GM19351 (cell line): ENCODE measurements around the gene PPP3CA.

Source experiments
- ATAC-seq: cut with Tn5 transposase; IDR thresholded peaks from one replicate; pipeline ENCODE4 v1.9.1; 2021; ENCODE audit warnings: mild to moderate bottlenecking, moderate library complexity; ENCODE audit not compliant: unreplicated experiment

The PPP3CA gene

GRCh38 chr4:100981447-100982204 is 365.7 kb downstream of the PPP3CA start:
- no peak for ATAC-seq

DNA sequence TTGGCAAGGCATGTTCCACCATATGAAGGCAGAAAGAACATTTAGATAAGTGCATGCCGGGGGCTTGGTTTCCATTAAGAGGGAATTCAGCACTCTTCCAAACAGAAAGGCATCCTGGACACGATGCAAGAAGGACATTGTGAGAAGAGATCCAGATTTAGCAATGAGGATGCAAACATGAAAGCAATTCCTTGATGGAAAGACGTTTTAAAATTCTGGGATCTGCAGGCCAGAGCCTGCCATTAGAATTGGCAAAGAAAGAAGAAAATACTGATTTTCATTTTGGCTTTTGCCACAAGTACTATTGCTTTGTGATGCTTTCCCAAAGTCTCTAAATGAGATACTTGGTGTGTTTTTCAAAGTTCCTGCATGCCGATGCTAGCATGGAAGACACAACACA is 367.6 kb downstream of the PPP3CA start:
- ATAC-seq: no peak

DNA sequence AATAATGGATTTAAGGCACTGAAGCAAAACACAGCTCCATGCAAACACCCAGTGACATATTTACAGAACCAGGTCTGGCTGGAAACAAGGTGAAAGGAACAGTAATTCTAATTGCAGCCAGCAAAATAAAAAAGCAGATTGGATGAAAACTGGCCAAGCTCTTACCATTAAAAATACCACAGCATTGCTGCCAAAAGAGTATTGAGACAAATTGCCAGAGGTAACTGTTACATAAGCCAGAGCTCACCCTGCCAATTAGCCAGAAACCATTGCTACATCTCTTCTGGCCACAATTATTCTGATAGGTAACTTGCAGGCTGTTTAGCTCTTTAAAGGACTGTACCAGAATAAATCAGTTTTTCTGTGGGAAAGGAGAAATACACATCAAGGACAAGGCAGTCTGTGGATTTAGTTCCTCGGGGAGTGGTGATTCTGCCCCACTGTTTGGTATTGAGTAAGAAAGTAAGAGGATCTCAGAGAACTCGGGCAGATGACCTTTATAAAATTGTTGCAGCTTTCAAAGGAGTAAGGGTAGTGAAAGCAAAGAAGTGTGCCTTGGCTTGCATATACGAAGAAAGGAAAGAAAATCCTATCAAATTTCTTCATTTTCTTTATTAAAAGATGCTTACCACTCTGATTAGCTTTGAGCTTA is 369.5 kb downstream of the PPP3CA start:
- no peak for ATAC-seq

- ATAC-seq: no peak
Measured at GRCh38 chr4:100977274-100977673, 370.1 kb downstream of the PPP3CA start.
